K562 (cell line): ENCODE data around the gene CPTP. TPM values are rescaled to one million over a fixed set of nuclear protein-coding genes. Genes with fewer than 3 reads are reported as not detected.

ENCODE experiments used
- ATF1 ChIP-seq, 2 experiments: fragments of 450-650 bp in 1 of 2; IDR thresholded peaks; 2 replicates each; pipeline ENCODE4 v1.6.1; 2016; ENCODE audit warnings: missing compliant biosample characterization in 1 of 2, missing genetic modification characterization in 1 of 2
- BCL6 ChIP-seq: fragments of 250-450 bp; sonication (Bioruptor Pico); IDR thresholded peaks from 2 replicates; pipeline ENCODE4 v1.4.0; 2020
- BRD4 ChIP-seq: fragments of 200-600 bp; sonication (generic); IDR thresholded peaks from 2 replicates; pipeline ENCODE4 v1.6.1; 2017; ENCODE audit warnings: inconsistent platforms
- CAMTA2 ChIP-seq: fragments of 250-450 bp; sonication (Bioruptor Pico); conservative IDR thresholded peaks from 2 replicates; pipeline ENCODE4 v1.5.1; 2022
- HDAC6 ChIP-seq: IDR thresholded peaks from 2 replicates; pipeline ENCODE4 v1.6.1; 2012; ENCODE audit warnings: low read depth, mild to moderate bottlenecking, control low read depth, inconsistent platforms, low read length, moderate library complexity
- NBN ChIP-seq: fragments of 450-650 bp; IDR thresholded peaks from 2 replicates; pipeline ENCODE4 v1.6.1; 2016; ENCODE audit warnings: low read depth, mild to moderate bottlenecking
- PHB2 ChIP-seq: fragments of 450-650 bp; IDR thresholded peaks from 2 replicates; pipeline ENCODE4 v1.6.1; 2017; ENCODE audit warnings: low read depth
- RBM17 ChIP-seq: fragments of 200-400 bp; formaldehyde crosslinking; IDR thresholded peaks from 2 replicates; pipeline ENCODE4 v1.6.1; 2017; ENCODE audit warnings: low read depth, mild to moderate bottlenecking, low read length, borderline replicate concordance
- ZBTB1 ChIP-seq: sonication (generic); formaldehyde crosslinking; IDR thresholded peaks from 2 replicates; pipeline ENCODE4 v1.8.1; 2023; ENCODE audit warnings: missing genetic modification reagents, low read depth, mild to moderate bottlenecking, borderline replicate concordance
- ZNF12 ChIP-seq: sonication (generic); formaldehyde crosslinking; IDR thresholded peaks from 2 replicates; pipeline ENCODE4 v1.4.0; 2020; ENCODE audit warnings: mild to moderate bottlenecking, missing genetic modification reagents
- polyA plus RNA-seq, 8 experiments: library from polyadenylated mRNA; depleted of rRNA in 4 of 8; stranded (reverse) in 5 of 8; unstranded in 3 of 8; fragments of >200 nt; fragmentation: Nextera tagmentation in 2 of 8; fragmentation: Illumina TruSeq in 1 of 8; extraction: Ambion mirVana in 2 of 8; extraction: Trizol in 1 of 8; gene quantifications; 2 replicates each; pipeline versions ENCODE4 v1.2.1 to v1.2.3, GENCODE V29; 2011 to 2014; ENCODE audit warnings: inconsistent platforms in 1 of 8, missing spikeins in 1 of 8
- total RNA-seq, 7 experiments: library from RNA; depleted of rRNA in 6 of 7; stranded (reverse); fragments of >200 nt in 6 of 7; fragmentation: Illumina TruSeq in 2 of 7; extraction: Trizol in 2 of 7; gene quantifications; 2 replicates each; pipeline versions ENCODE4 v1.2.1 to v1.2.3, GENCODE V29; 2011 to 2021; ENCODE audit warnings: low replicate concordance in 1 of 7
- TF ChIP-seq, protein P1 (sequence below): sonication (generic); formaldehyde crosslinking; IDR thresholded peaks from 2 replicates; pipeline ENCODE4 v1.8.0; 2022; ENCODE audit warnings: mild to moderate bottlenecking, missing genetic modification reagents
- TF ChIP-seq, protein P2 (sequence below): fragments of 450-650 bp; IDR thresholded peaks from 2 replicates; pipeline ENCODE4 v1.6.1; 2016; ENCODE audit warnings: mild to moderate bottlenecking, moderate library complexity

CPTP gene
- total and polyA plus RNA-seq, 9 of the 15 experiments (the other 6 are each of a cell fraction or from before 2014, with no cell fraction given) = 0.11 to 25.8 (median 3.5) TPM

GRCh38 chr1:1307923-1308755 lies 16.5 kb upstream of the CPTP start, which contains the start of the genes ACAP3 and PUSL1 (continued):
- TF ChIP-seq ATF1 (CRISPR knock-in tag; IDR thresholded peaks at IDR 0.05) (peak; percentile 53), ATF1 (tag; IDR thresholded peaks at IDR 0.05) (peak; percentile 91), ZNF12 (peak; percentile 83), ZBTB1 (CRISPR knock-in tag) (0 out of 2 replicates have a peak, but pooled peaks have one; percentile 26), BRD4 (0 out of 2 replicates have a peak, but pooled peaks have one; percentile 31), RBM17 (no peak), NBN (peak; percentile 56; the same call in 1 of the 2 replicates), BCL6 (CRISPR knock-in tag) (no peak), HDAC6 (no peak), PHB2 (no peak), CAMTA2 (no peak)
- TF ChIP-seq, protein P1, sequence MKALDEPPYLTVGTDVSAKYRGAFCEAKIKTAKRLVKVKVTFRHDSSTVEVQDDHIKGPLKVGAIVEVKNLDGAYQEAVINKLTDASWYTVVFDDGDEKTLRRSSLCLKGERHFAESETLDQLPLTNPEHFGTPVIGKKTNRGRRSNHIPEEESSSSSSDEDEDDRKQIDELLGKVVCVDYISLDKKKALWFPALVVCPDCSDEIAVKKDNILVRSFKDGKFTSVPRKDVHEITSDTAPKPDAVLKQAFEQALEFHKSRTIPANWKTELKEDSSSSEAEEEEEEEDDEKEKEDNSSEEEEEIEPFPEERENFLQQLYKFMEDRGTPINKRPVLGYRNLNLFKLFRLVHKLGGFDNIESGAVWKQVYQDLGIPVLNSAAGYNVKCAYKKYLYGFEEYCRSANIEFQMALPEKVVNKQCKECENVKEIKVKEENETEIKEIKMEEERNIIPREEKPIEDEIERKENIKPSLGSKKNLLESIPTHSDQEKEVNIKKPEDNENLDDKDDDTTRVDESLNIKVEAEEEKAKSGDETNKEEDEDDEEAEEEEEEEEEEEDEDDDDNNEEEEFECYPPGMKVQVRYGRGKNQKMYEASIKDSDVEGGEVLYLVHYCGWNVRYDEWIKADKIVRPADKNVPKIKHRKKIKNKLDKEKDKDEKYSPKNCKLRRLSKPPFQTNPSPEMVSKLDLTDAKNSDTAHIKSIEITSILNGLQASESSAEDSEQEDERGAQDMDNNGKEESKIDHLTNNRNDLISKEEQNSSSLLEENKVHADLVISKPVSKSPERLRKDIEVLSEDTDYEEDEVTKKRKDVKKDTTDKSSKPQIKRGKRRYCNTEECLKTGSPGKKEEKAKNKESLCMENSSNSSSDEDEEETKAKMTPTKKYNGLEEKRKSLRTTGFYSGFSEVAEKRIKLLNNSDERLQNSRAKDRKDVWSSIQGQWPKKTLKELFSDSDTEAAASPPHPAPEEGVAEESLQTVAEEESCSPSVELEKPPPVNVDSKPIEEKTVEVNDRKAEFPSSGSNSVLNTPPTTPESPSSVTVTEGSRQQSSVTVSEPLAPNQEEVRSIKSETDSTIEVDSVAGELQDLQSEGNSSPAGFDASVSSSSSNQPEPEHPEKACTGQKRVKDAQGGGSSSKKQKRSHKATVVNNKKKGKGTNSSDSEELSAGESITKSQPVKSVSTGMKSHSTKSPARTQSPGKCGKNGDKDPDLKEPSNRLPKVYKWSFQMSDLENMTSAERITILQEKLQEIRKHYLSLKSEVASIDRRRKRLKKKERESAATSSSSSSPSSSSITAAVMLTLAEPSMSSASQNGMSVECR = peak; percentile 93
- TF ChIP-seq, protein P2, sequence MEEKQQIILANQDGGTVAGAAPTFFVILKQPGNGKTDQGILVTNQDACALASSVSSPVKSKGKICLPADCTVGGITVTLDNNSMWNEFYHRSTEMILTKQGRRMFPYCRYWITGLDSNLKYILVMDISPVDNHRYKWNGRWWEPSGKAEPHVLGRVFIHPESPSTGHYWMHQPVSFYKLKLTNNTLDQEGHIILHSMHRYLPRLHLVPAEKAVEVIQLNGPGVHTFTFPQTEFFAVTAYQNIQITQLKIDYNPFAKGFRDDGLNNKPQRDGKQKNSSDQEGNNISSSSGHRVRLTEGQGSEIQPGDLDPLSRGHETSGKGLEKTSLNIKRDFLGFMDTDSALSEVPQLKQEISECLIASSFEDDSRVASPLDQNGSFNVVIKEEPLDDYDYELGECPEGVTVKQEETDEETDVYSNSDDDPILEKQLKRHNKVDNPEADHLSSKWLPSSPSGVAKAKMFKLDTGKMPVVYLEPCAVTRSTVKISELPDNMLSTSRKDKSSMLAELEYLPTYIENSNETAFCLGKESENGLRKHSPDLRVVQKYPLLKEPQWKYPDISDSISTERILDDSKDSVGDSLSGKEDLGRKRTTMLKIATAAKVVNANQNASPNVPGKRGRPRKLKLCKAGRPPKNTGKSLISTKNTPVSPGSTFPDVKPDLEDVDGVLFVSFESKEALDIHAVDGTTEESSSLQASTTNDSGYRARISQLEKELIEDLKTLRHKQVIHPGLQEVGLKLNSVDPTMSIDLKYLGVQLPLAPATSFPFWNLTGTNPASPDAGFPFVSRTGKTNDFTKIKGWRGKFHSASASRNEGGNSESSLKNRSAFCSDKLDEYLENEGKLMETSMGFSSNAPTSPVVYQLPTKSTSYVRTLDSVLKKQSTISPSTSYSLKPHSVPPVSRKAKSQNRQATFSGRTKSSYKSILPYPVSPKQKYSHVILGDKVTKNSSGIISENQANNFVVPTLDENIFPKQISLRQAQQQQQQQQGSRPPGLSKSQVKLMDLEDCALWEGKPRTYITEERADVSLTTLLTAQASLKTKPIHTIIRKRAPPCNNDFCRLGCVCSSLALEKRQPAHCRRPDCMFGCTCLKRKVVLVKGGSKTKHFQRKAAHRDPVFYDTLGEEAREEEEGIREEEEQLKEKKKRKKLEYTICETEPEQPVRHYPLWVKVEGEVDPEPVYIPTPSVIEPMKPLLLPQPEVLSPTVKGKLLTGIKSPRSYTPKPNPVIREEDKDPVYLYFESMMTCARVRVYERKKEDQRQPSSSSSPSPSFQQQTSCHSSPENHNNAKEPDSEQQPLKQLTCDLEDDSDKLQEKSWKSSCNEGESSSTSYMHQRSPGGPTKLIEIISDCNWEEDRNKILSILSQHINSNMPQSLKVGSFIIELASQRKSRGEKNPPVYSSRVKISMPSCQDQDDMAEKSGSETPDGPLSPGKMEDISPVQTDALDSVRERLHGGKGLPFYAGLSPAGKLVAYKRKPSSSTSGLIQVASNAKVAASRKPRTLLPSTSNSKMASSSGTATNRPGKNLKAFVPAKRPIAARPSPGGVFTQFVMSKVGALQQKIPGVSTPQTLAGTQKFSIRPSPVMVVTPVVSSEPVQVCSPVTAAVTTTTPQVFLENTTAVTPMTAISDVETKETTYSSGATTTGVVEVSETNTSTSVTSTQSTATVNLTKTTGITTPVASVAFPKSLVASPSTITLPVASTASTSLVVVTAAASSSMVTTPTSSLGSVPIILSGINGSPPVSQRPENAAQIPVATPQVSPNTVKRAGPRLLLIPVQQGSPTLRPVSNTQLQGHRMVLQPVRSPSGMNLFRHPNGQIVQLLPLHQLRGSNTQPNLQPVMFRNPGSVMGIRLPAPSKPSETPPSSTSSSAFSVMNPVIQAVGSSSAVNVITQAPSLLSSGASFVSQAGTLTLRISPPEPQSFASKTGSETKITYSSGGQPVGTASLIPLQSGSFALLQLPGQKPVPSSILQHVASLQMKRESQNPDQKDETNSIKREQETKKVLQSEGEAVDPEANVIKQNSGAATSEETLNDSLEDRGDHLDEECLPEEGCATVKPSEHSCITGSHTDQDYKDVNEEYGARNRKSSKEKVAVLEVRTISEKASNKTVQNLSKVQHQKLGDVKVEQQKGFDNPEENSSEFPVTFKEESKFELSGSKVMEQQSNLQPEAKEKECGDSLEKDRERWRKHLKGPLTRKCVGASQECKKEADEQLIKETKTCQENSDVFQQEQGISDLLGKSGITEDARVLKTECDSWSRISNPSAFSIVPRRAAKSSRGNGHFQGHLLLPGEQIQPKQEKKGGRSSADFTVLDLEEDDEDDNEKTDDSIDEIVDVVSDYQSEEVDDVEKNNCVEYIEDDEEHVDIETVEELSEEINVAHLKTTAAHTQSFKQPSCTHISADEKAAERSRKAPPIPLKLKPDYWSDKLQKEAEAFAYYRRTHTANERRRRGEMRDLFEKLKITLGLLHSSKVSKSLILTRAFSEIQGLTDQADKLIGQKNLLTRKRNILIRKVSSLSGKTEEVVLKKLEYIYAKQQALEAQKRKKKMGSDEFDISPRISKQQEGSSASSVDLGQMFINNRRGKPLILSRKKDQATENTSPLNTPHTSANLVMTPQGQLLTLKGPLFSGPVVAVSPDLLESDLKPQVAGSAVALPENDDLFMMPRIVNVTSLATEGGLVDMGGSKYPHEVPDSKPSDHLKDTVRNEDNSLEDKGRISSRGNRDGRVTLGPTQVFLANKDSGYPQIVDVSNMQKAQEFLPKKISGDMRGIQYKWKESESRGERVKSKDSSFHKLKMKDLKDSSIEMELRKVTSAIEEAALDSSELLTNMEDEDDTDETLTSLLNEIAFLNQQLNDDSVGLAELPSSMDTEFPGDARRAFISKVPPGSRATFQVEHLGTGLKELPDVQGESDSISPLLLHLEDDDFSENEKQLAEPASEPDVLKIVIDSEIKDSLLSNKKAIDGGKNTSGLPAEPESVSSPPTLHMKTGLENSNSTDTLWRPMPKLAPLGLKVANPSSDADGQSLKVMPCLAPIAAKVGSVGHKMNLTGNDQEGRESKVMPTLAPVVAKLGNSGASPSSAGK = peak; percentile 63; the same call in 1 of the 2 replicates
